HFF-Myc (cell line): ENCODE data around the gene RAD51AP2.

Experiments
- DNase-seq: peaks from one replicate; pipeline ENCODE4 v3.0.0-alpha.2; 2011; ENCODE audit warnings: low read depth; ENCODE audit errors: extremely low read depth
- H3K4me3 ChIP-seq: replicated peaks from 2 replicates; pipeline ENCODE4 v1.5.1; 2011; ENCODE audit warnings: low read depth, mild to moderate bottlenecking, control low read depth, low read length
- CTCF ChIP-seq: IDR thresholded peaks from 2 replicates; pipeline ENCODE4 v1.5.1; 2012; ENCODE audit warnings: mild to moderate bottlenecking, low read depth, low read length, control low read depth; ENCODE audit errors: missing control alignments

RAD51AP2 gene

DNA sequence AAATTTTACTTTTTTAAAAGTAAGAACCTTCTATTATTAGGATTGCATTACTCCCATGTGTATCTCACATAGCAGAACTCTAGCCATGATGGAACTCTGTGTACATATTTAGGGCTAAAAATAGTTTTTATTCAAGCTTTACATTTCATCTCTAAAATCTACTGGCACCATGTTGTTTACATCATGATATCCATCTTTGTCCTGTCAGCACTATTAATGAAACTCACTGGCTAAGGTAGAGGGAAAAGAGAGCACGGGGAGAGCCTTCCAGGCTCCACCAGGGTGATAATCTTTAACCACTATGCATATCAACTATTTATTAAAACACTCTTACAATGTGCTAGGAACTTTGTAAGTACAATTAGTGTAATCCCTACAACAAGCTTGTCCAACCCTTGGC lies 34.7 kb downstream of the RAD51AP2 start:
- H3K4me3 ChIP-seq: no peak overlapping the region
- no peak for DNase-seq
- no peak for TF ChIP-seq CTCF

GRCh38 chr2:17482651-17483050 lies 35.6 kb downstream of the RAD51AP2 start:
- no peak for TF ChIP-seq CTCF
- DNase-seq: no peak

DNA sequence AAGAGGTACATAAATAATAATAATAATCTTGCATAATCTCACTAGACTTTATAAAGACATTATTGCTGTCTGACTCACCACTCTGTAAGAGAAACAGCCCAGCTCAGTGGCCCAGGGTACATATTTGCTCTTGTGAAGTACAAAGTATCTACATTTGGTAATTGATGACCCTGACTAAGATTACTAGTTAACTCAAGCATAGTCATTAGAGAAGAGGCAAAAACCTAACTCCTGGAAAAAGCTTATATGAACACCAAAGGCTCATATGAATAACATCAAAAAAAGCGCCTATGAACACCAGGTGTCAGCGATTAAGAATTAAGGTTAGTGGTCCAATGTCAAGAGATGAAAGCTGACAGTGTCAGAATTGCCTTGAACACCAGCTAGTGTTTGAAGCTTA lies 38.4 kb downstream of the RAD51AP2 start:
- H3K4me3 ChIP-seq: no peak overlapping the region
- no peak for DNase-seq
- no peak for TF ChIP-seq CTCF

More at GRCh38 chr2:17482651-17483050, 35.6 kb downstream of the RAD51AP2 start:
- H3K4me3 ChIP-seq: no peak overlapping the region

DNA sequence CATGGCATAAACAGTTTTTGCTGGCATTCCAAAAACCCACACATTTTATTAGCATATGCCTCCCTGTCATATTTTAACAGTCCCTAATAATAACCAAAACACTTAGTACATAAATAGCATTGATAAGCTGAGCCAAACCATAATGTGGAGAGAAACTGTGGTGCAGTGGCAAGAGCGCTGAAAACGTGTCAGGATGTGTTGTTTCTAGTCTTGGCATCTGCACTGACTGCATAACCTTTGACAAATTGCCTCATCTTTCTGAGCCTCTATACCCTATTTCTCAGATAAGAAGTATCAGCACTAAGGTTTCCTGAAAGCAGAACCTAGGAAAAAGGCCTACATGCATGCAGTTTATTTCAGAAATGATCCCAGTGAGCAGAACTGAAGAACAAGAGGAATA lies 41.4 kb downstream of the RAD51AP2 start:
- H3K4me3 ChIP-seq: no peak overlapping the region
- no peak for TF ChIP-seq CTCF
- no peak for DNase-seq

- DNase-seq: no peak
- H3K4me3 ChIP-seq: no peak overlapping the region
- TF ChIP-seq CTCF: no peak
Measured at GRCh38 chr2:17476064-17476463, 42.2 kb downstream of the RAD51AP2 start.

GRCh38 chr2:17475286-17475685 lies 43.0 kb downstream of the RAD51AP2 start:
- DNase-seq: no peak
- TF ChIP-seq CTCF: no peak
- H3K4me3 ChIP-seq: no peak overlapping the region

- H3K4me3 ChIP-seq: no peak overlapping the region
- TF ChIP-seq CTCF: no peak
- DNase-seq: no peak
Measured at GRCh38 chr2:17471979-17472378, 46.3 kb downstream of the RAD51AP2 start.
